Neutrophil (primary cell): ENCODE data around the gene TRAF2.

ENCODE experiments used
- H3K27ac ChIP-seq: fragments of 200-600 bp; sonication (generic); 2 replicates; pipeline ENCODE4 v1.5.1; 2016; ENCODE audit warnings: mild to moderate bottlenecking, moderate library complexity
- H3K27me3 ChIP-seq: fragments of 200-600 bp; sonication (generic); 2 replicates; pipeline ENCODE4 v1.6.0; 2016; ENCODE audit warnings: mild to moderate bottlenecking
- H3K36me3 ChIP-seq: fragments of 200-600 bp; sonication (generic); 2 replicates; pipeline ENCODE4 v1.5.1; 2017
- H3K4me1 ChIP-seq, 2 experiments: fragments of 200-600 bp in 1 of 2; sonication (generic) in 1 of 2; 1 replicate in 1 of 2; 2 replicates in 1 of 2; pipeline versions ENCODE4 v1.5.1 to v1.6.1; 2013 to 2016; ENCODE audit warnings: low read depth in 1 of 2, low read length in 1 of 2, mild to moderate bottlenecking in 1 of 2, moderate library complexity in 1 of 2; ENCODE audit not compliant: control insufficient read depth in 1 of 2, insufficient read depth in 1 of 2
- H3K4me3 ChIP-seq, 2 experiments: fragments of 200-600 bp in 1 of 2; sonication (generic) in 1 of 2; 1 replicate in 1 of 2; 2 replicates in 1 of 2; pipeline ENCODE4 v1.5.1; 2013 to 2016; ENCODE audit warnings: low read depth in 1 of 2, low read length in 1 of 2, mild to moderate bottlenecking in 1 of 2, moderate library complexity in 1 of 2
- H3K9me3 ChIP-seq: fragments of 200-600 bp; sonication (generic); 2 replicates; pipeline ENCODE4 v1.5.1; 2016
- CTCF ChIP-seq: fragments of 200-600 bp; sonication (generic); IDR thresholded peaks from 2 replicates; pipeline ENCODE4 v1.5.1; 2016; ENCODE audit warnings: antibody characterized with exemption

TRAF2 gene

GRCh38 chr9:136856541-136857141, 29.7 kb upstream of the TRAF2 start:
- Histone ChIP-seq H3K36me3 (peaks cover 20% of the 10 kb centered on the region), H3K9me3 (no peaks in the 10 kb centered on the region), H3K4me3 (no peak overlapping the region), H3K4me1 (no peaks in the 10 kb centered on the region), H3K27me3 (no peaks in the 10 kb centered on the region), H3K27ac (no peak overlapping the region)
- no peak for TF ChIP-seq CTCF

- no peak overlapping the region for H3K4me3 ChIP-seq
- no peaks in the 10 kb centered on the region for H3K27me3 ChIP-seq
- peaks cover 26% of the 10 kb centered on the region for H3K36me3 ChIP-seq
- H3K9me3 ChIP-seq: no peaks in the 10 kb centered on the region
- no peak for TF ChIP-seq CTCF
- H3K4me1 ChIP-seq: no peaks in the 10 kb centered on the region
- H3K27ac ChIP-seq: no peak overlapping the region
Measured at GRCh38 chr9:136857166-136857565, 29.1 kb upstream of the TRAF2 start.

DNA sequence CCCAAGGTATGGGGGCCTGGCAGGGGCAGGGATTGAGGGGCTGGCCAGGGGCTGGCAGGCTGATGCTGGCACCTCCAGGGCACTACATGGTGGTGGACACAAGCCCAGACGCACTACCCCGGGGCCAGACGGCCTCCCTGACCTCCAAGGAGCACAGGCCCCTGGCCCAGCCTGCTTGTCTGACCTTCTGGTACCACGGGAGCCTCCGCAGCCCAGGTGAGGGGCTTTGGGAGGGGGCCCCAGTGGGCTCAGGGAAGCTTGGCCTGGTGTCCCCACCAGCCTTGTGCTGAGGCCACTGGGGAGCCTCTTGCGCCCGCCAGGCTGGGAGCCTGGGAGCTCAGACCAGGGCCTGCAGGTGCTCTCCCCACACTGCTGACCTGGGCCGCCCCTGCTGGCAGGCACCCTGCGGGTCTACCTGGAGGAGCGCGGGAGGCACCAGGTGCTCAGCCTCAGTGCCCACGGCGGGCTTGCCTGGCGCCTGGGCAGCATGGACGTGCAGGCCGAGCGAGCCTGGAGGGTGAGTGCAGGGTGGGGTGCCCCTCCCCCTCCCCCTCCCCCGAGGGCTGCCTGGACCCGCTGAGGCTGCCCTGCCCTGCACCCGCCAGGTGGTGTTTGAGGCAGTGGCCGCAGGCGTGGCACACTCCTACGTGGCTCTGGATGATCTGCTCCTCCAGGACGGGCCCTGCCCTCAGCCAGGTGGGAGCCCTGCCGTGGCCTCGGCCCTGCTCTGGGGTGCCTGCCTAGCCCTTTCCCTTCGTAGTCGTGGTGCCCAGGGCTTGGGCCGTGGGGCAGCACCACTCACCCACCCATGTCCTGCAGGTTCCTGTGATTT, 28.5 kb upstream of the TRAF2 start:
- Histone ChIP-seq H3K4me3 (no peak overlapping the region), H3K4me1 (no peaks in the 10 kb centered on the region), H3K9me3 (no peaks in the 10 kb centered on the region), H3K27me3 (no peaks in the 10 kb centered on the region), H3K27ac (no peak overlapping the region), H3K36me3 (peaks cover 32% of the 10 kb centered on the region)
- TF ChIP-seq CTCF: no peak

DNA sequence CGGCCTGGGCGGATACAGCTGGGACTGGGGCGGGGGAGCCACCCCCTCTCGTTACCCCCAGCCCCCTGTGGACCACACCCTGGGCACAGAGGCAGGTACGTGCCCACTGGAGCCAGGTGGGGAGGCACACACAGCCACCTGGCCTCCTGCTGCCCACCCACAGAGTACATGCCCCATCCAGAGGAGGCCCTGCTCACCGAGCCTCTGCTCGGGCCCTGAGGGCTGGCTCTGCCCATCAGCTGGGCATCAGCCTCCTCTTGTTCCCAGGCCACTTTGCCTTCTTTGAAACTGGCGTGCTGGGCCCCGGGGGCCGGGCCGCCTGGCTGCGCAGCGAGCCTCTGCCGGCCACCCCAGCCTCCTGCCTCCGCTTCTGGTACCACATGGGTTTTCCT, 27.9 kb upstream of the TRAF2 start:
- H3K4me3 ChIP-seq: no peak overlapping the region
- no peaks in the 10 kb centered on the region for H3K9me3 ChIP-seq
- TF ChIP-seq CTCF: no peak
- H3K27me3 ChIP-seq: no peaks in the 10 kb centered on the region
- H3K36me3 ChIP-seq: peaks cover 38% of the 10 kb centered on the region
- H3K27ac ChIP-seq: no peak overlapping the region
- H3K4me1 ChIP-seq: no peaks in the 10 kb centered on the region

DNA sequence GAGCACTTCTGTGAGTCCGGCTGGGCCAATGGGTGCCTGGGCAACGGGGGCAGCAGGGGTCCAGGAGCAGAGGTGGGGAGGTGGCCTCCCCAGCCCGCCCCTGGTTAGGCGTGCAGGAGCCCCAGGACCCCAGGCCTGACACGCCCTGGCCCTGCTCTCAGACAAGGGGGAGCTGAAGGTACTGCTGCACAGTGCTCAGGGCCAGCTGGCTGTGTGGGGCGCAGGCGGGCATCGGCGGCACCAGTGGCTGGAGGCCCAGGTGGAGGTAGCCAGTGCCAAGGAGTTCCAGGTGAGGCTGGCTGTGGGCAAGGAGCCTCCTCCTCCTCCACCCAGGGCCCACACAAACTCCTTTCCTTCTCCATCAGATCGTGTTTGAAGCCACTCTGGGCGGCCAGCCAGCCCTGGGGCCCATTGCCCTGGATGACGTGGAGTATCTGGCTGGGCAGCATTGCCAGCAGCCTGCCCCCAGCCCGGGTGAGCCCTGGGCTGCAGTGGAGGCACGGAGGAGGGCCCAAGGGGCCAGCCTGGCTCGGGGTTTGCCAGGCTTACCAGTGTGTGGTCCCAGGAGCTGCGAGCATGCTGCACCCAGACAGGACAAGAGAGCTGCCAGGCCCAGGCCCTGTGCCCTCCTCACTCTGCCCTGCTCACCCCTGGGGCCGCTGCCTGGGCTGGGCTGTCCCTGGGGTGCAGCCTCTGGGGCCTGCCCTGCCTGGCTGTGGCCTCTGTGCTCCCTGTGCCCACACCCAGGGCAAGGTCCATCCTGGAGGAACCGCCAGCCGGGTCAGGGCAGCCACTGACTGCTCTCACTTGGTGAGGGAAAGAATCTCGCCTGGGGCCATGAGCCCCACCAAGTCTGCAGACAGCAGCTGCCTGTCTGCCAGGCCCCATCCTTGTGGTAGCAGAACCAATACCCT, 27.2 kb upstream of the TRAF2 start:
- Histone ChIP-seq H3K4me1 (no peaks in the 10 kb centered on the region), H3K4me3 (no peak overlapping the region), H3K36me3 (peaks cover 43% of the 10 kb centered on the region), H3K9me3 (no peaks in the 10 kb centered on the region), H3K27me3 (no peaks in the 10 kb centered on the region), H3K27ac (no peak overlapping the region)
- TF ChIP-seq CTCF: no peak
